ENCODE measurements around the gene GPR108.
"Not testable (repeated sequence)": the region's sequence is repeated elsewhere in the genome, so short reads cannot be mapped to it uniquely, and the experiment has no call there.

Gene GPR108

GRCh38 chr19:6754653-6755463, 17.5 kb upstream of the GPR108 start:
- no peak overlapping the region for H3K9ac ChIP-seq (ENCODE audit: low read length)
- H3K27ac ChIP-seq (ENCODE audit: low read depth, low read length), result no peak overlapping the region
- no peaks in the 10 kb centered on the region for H3K27me3 ChIP-seq (ENCODE audit: control insufficient read depth, insufficient read depth, low read length)
- H3K9me3 ChIP-seq (ENCODE audit: control insufficient read depth, insufficient read depth, low read depth, low read length), result no peaks in the 10 kb centered on the region
- no peak overlapping the region for H3K4me3 ChIP-seq (ENCODE audit: low read depth, low read length)
- peaks cover 55% of the 10 kb centered on the region for H3K36me3 ChIP-seq (ENCODE audit: control insufficient read depth, insufficient read depth, low read length)
- H3K4me1 ChIP-seq (ENCODE audit: control insufficient read depth, insufficient read depth, low read length), result peaks cover 4% of the 10 kb centered on the region; the same call in 1 of the 2 replicates

DNA sequence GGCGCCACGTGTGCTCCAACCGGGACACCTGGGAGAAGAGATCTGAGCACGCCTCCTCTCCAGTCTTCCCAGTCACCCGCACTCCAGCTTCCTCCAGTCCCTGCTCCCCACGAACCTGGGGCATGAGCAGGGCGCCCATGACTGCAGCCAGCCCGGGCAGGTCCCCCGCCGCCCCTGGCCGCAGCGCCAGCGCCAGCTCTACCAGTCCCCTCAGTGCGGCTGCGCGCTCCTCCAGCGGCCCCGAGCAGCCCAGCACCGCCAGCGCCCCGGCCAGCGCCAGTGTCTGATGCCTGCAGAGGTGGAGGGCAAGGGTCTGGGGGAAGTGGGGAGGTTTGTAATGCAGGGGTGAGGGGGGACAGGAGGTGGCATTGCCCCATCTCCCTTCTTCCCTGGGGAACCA, 16.8 kb upstream of the GPR108 start:
- Histone ChIP-seq H3K27ac (ENCODE audit: low read depth, low read length) (peak overlapping the region; percentile 6; the same call in 1 of the 2 replicates), H3K27me3 (ENCODE audit: control insufficient read depth, insufficient read depth, low read length) (no peaks in the 10 kb centered on the region), H3K36me3 (ENCODE audit: control insufficient read depth, insufficient read depth, low read length) (peaks cover 55% of the 10 kb centered on the region), H3K9ac (ENCODE audit: low read length) (no peak overlapping the region), H3K4me3 (ENCODE audit: low read depth, low read length) (no peak overlapping the region), H3K9me3 (ENCODE audit: control insufficient read depth, insufficient read depth, low read depth, low read length) (no peaks in the 10 kb centered on the region), H3K4me1 (ENCODE audit: control insufficient read depth, insufficient read depth, low read length) (peaks cover 4% of the 10 kb centered on the region; the same call in 1 of the 2 replicates)

DNA sequence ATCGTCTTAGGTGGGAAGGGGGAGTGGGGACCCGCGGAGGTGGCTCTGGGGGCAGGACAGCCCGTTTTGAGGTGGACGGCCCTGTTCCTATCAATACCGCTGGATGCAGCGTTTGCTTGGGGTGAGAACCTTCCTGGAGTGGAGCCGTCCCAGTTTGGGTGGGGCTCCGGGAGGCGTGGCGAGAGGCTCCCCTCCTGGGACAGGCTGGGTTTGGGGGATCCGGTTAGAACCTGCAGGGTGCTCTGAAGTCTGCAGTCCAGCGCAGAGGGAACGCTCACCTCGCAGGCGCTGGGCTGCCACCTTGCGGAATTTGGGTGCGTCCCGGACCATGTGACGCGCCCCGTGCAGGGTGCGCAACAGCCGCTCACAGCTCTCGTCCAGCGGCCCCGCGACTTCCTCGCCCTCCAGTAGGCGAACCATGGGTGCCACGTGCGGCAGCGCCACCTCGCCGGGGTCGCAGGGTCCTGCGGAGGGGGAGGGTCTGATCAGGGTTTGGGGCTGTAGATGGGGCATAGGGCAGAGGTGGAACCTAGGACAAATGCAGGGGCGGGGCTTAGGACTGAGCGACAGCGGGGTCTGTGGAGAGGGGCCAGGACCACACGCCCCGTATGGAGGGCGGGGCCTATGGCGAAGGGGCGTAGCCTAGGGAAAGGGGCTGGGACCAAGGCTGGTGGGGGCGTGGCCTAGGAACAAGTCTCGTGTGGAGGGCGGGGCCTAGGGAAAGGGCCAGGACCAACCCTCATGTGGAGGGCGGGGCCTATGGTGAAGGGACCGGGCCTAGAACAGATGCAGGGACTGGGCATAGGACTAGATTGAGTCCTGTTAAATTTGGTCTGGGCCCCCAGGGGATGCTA, 16.0 kb upstream of the GPR108 start:
- Histone ChIP-seq H3K27ac (ENCODE audit: low read depth, low read length) (peak overlapping the region; percentile 35; the same call in 1 of the 2 replicates), H3K36me3 (ENCODE audit: control insufficient read depth, insufficient read depth, low read length) (peaks cover 56% of the 10 kb centered on the region), H3K4me1 (ENCODE audit: control insufficient read depth, insufficient read depth, low read length) (peaks cover 4% of the 10 kb centered on the region; the same call in 1 of the 2 replicates), H3K27me3 (ENCODE audit: control insufficient read depth, insufficient read depth, low read length) (no peaks in the 10 kb centered on the region), H3K4me3 (ENCODE audit: low read depth, low read length) (peak overlapping the region; percentile 58), H3K9me3 (ENCODE audit: control insufficient read depth, insufficient read depth, low read depth, low read length) (no peaks in the 10 kb centered on the region), H3K9ac (ENCODE audit: low read length) (peak overlapping the region; percentile 26)

DNA sequence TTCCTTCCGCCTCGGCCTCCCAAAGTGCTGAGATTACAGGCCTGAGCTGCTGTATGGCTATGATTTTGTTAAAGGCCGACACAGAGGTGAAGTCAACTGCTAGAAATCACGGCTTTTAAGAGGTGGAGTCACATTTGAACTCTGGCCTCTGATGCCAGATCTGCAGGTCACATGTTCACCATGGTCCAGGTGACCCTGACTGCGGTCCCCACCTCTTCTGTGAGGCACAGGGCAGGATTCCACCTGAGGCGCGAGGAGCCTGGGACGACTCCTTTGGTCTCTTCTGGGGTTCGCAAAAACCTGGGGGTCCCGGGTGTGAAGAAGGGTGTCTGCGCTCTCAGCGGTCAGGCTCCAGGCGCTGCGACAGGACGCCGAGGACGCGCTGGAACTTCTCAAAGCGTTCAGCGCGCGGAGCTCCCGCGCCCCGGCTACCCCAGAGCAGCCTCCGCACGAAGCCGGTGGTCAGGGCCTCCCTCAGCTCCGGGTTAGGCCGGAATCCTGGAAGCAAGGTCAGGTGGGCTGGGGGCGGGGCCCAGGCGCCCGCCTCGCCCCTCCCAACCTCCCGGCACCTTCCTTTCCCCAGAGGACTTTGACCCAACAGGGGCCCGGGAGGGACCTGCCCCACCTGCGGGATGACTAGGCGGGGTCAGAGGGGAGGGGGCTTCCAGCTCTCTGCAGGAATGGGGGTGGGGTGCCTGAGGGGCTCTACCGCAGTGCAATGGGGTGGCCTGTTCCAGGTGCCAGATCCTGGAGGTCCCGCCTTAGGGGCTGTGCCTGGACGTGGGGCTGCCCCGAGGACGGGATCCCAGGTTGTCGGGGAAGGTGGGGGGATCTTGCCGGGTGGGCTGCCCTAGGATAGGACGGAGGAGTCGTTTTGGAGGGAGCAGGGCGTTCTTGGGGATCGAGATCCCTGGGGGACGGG, 15.1 kb upstream of the GPR108 start:
- Histone ChIP-seq H3K9me3 (ENCODE audit: control insufficient read depth, insufficient read depth, low read depth, low read length) (no peaks in the 10 kb centered on the region), H3K4me3 (ENCODE audit: low read depth, low read length) (peak overlapping the region; percentile 58), H3K9ac (ENCODE audit: low read length) (peak overlapping the region; percentile 49), H3K36me3 (ENCODE audit: control insufficient read depth, insufficient read depth, low read length) (peaks cover 63% of the 10 kb centered on the region), H3K27me3 (ENCODE audit: control insufficient read depth, insufficient read depth, low read length) (no peaks in the 10 kb centered on the region), H3K27ac (ENCODE audit: low read depth, low read length) (peak overlapping the region; percentile 35), H3K4me1 (ENCODE audit: control insufficient read depth, insufficient read depth, low read length) (peaks cover 4% of the 10 kb centered on the region; the same call in 1 of the 2 replicates)

GRCh38 chr19:6751189-6751588, 13.8 kb upstream of the GPR108 start:
- Histone ChIP-seq H3K9ac (ENCODE audit: low read length) (no peak overlapping the region), H3K4me1 (ENCODE audit: control insufficient read depth, insufficient read depth, low read length) (peaks cover 4% of the 10 kb centered on the region; the same call in 1 of the 2 replicates), H3K27ac (ENCODE audit: low read depth, low read length) (no peak overlapping the region), H3K9me3 (ENCODE audit: control insufficient read depth, insufficient read depth, low read depth, low read length) (no peaks in the 10 kb centered on the region), H3K36me3 (ENCODE audit: control insufficient read depth, insufficient read depth, low read length) (peaks cover 71% of the 10 kb centered on the region), H3K4me3 (ENCODE audit: low read depth, low read length) (no peak overlapping the region), H3K27me3 (ENCODE audit: control insufficient read depth, insufficient read depth, low read length) (no peaks in the 10 kb centered on the region)

GRCh38 chr19:6750062-6750461, 12.7 kb upstream of the GPR108 start:
- Histone ChIP-seq H3K4me1 (ENCODE audit: control insufficient read depth, insufficient read depth, low read length) (peaks cover 4% of the 10 kb centered on the region; the same call in 1 of the 2 replicates), H3K36me3 (ENCODE audit: control insufficient read depth, insufficient read depth, low read length) (peaks cover 76% of the 10 kb centered on the region), H3K4me3 (ENCODE audit: low read depth, low read length) (no peak overlapping the region), H3K27me3 (ENCODE audit: control insufficient read depth, insufficient read depth, low read length) (no peaks in the 10 kb centered on the region), H3K9me3 (ENCODE audit: control insufficient read depth, insufficient read depth, low read depth, low read length) (no peaks in the 10 kb centered on the region), H3K9ac (ENCODE audit: low read length) (no peak overlapping the region), H3K27ac (ENCODE audit: low read depth, low read length) (no peak overlapping the region)

DNA sequence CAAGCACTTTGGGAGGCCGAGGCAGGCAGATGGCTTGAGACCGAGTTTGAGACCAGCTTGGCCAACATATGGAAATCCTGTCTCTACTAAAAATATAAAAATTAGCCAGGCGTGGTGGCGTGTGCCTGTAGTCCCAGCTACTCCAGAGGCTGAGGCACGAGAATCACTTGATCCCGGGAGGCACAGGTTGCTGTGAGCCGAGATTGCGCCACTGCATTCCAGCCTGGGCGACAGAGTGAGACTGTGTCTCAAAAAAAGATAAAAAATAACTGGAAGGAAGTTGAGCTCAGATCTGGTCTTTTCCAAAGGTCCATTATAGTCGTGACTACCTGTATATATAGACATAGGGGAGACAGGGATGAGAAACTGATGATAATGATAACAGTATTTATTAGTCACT, 11.2 kb upstream of the GPR108 start:
- not testable (repeated sequence) for H3K9ac ChIP-seq (ENCODE audit: low read length)

DNA sequence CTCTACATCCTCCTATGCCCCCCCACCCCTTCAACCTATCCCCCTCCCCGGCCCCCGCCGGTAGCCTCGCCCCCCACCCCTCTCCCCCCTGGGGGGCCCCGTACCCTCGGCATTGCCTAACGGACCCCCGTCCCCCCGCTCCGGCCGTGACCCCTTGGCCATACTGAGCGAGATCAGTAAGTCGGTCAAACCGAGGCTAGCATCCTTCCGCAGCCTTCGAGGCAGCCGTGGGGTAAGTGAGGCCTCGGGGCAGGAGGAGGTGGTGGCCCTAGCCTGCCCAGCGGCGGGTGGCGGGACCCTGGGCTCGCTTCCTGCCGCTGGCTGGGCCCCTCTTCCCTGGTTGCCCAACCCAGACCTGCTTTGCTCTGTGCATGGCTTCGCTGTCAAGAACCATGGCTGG, 8.6 kb upstream of the GPR108 start:
- H3K9ac ChIP-seq (ENCODE audit: low read length), result no peak overlapping the region
- no peaks in the 10 kb centered on the region for H3K9me3 ChIP-seq (ENCODE audit: control insufficient read depth, insufficient read depth, low read depth, low read length)
- no peaks in the 10 kb centered on the region for H3K27me3 ChIP-seq (ENCODE audit: control insufficient read depth, insufficient read depth, low read length)
- no peak overlapping the region for H3K27ac ChIP-seq (ENCODE audit: low read depth, low read length)
- no peak overlapping the region for H3K4me3 ChIP-seq (ENCODE audit: low read depth, low read length)
- H3K4me1 ChIP-seq (ENCODE audit: control insufficient read depth, insufficient read depth, low read length), result peaks cover 34% of the 10 kb centered on the region
- peaks cover 93% of the 10 kb centered on the region for H3K36me3 ChIP-seq (ENCODE audit: control insufficient read depth, insufficient read depth, low read length)

More for the DNA sequence above, 11.2 kb upstream of the GPR108 start:
- Histone ChIP-seq H3K36me3 (ENCODE audit: control insufficient read depth, insufficient read depth, low read length) (peaks cover 83% of the 10 kb centered on the region), H3K4me1 (ENCODE audit: control insufficient read depth, insufficient read depth, low read length) (peaks cover 18% of the 10 kb centered on the region)
- not testable (repeated sequence) for H3K9me3 ChIP-seq (ENCODE audit: control insufficient read depth, insufficient read depth, low read depth, low read length); H3K4me3 ChIP-seq (ENCODE audit: low read depth, low read length); H3K27me3 ChIP-seq (ENCODE audit: control insufficient read depth, insufficient read depth, low read length); H3K27ac ChIP-seq (ENCODE audit: low read depth, low read length)

DNA sequence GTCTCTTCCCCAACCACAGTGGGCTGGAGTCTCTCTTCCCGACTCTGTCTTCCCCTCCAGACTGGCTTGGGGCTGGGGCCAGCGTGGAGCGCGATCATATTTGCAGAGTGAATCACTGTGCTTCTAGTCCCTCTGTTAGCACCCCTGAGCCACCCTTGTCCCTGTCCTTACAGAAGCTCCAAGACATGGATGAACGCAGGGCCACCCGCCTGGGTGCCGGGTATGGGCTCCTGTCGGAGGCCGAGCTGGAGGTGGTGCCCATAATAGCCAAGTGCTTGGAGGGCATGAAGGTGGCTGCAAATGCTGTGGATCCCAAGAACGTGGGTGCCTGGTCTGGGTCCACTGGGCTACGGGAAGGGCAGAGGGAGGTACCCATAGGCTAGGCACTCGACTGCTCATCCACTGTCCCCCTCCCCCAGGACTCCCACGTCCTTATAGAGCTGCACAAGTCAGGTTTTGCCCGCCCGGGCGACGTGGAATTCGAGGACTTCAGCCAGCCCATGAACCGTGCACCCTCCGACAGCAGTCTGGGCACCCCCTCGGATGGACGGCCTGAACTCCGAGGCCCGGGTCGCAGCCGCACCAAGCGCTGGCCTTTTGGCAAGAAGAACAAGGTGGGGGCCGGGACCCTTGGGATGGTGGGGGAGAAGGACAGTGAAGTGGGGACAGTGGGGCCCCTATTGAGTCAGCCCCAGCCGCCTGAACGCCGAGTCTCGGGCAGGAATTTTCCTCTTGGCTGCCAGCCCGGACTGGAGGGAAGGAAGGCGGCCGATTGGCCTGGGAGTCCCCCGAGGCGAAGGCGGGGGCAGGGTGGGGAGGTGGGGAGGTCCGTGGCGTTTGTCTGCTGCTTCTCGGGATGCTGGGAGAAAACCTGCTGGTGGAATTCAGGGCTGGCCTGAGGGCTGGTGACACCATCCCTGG, 7.3 kb upstream of the GPR108 start:
- Histone ChIP-seq H3K4me1 (ENCODE audit: control insufficient read depth, insufficient read depth, low read length) (peaks cover 34% of the 10 kb centered on the region), H3K4me3 (ENCODE audit: low read depth, low read length) (peak overlapping the region; percentile 38; the same call in 1 of the 2 replicates), H3K9ac (ENCODE audit: low read length) (peak overlapping the region; percentile 64), H3K36me3 (ENCODE audit: control insufficient read depth, insufficient read depth, low read length) (peaks cover 81% of the 10 kb centered on the region), H3K27me3 (ENCODE audit: control insufficient read depth, insufficient read depth, low read length) (no peaks in the 10 kb centered on the region), H3K9me3 (ENCODE audit: control insufficient read depth, insufficient read depth, low read depth, low read length) (no peaks in the 10 kb centered on the region), H3K27ac (ENCODE audit: low read depth, low read length) (peak overlapping the region; percentile 65; the same call in 1 of the 2 replicates)
